HG03280 (cell line): Measurements from ENCODE around the gene SQSTM1.
"Not testable (repeated sequence)": the region's sequence is repeated elsewhere in the genome, so short reads cannot be mapped to it uniquely, and the experiment has no call there.

Experiments used
- ATAC-seq: cut with Tn5 transposase; IDR thresholded peaks from one replicate; pipeline ENCODE4 v1.9.1; 2021; ENCODE audit warnings: mild to moderate bottlenecking, moderate library complexity; ENCODE audit not compliant: unreplicated experiment

Gene SQSTM1

DNA sequence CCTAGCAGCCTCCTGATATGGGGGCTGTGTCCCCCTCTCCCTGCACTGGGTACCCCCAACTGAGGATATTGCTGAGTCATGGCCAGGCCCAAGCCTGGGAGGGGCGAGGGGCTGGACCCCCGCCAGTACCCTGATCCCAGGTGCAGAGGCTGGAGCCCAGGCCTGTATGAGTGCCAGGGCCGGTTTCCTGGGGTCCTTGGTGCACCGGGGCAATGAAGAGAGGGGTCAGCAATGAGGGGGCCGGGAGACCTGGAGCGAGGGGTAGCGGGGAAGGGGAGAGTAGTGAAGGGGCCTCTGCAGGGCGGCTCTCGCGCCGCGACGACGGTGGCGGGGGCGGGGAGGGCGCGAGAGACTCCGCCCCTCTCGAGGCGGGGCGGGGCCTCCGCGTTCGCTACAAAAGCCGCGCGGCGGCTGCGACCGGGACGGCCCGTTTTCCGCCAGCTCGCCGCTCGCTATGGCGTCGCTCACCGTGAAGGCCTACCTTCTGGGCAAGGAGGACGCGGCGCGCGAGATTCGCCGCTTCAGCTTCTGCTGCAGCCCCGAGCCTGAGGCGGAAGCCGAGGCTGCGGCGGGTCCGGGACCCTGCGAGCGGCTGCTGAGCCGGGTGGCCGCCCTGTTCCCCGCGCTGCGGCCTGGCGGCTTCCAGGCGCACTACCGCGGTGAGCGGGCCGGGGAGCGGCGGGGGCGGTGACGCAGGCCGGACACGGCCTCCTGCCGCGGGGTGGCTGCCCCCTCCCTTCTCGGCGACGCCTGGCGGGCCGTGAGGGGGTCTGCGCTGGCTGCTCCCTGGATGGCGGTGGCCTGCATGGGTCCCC, at the start of gene SQSTM1:
Gene SQSTM1 (plus strand): TSS at position 423 of the 815 bp plus-strand sequence. CDS start 32 bp downstream, at position 455.
- ATAC-seq: peak; percentile 42

DNA sequence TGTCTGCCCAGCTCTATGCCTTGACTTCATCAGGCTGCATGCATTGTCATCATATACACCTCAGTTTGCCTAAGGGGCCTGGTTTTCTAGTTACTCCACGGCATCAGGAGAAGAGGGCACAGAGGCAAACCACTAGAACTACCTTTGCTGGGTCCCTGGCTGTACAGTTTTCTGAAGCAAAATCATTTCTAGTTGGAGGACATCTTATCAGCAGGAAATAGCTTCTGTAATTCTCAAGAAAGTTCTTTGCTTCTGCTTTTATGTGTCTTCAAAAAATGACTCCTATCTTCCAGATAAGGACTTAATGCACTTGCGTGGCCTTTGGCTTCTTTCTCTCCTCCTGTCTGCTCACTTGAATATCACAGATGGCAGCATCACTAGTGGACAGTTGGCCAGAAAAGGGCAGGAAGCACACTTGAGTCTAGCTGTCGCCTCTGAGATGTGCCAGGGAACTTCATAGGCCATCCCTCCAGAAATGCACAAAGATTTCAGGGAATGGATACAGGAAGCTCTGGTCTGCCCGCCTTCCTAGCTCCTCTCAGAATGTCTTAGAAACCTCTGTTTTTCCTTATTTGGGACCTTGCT, 49.3 kb upstream of the SQSTM1 start:
- no peak for ATAC-seq

DNA sequence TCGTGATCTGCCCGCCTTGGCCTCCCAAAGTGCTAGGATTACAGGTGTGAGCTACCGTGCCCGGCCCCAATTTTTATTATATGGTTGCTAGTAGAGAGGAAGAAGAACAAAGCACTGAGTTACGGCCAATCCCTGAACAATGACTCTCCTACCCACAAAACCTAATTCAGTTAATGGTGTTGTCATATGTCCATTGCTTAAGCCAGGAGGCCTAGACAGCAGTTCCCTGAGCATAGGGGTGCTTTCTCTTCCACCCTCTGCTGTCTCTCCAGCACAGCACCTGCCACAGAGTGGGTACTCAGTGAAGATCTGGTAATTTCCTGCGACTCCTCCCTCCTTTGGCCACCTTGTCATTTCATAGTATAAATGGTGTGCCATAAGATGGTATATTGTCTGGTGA, 48.4 kb upstream of the SQSTM1 start:
- ATAC-seq: no peak

DNA sequence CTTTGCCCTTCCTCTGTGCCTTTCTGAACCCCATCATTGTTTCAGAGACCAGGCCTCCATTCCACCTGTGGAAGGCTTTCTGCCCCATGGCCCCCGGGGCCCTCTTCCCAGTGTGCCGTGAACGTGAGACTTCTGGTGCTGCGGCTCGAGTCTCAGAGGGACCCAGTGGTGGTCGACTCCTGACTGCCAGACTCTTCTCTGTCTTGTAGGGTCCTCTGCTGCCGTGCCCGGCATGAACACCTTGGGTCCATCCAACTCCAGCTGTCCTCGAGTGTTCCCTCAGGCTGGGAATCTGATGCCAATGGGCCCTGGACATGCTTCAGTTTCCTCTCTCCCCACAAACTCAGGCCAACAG, 47.0 kb upstream of the SQSTM1 start:
- no peak for ATAC-seq

DNA sequence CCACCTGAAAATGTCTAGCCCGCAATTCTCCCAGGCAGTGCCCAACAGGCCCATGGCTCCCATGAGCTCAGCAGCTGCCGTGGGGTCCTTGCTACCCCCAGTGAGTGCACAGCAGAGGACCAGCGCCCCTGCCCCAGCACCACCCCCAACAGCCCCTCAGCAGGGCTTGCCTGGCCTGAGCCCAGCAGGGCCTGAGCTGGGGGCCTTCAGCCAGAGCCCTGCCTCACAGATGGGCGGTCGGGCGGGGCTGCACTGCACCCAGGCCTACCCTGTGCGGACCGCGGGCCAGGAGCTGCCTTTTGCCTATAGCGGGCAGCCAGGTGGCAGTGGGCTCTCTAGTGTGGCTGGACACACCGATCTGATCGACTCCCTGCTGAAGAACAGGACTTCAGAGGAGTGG, 46.3 kb upstream of the SQSTM1 start:
- ATAC-seq: no peak

DNA sequence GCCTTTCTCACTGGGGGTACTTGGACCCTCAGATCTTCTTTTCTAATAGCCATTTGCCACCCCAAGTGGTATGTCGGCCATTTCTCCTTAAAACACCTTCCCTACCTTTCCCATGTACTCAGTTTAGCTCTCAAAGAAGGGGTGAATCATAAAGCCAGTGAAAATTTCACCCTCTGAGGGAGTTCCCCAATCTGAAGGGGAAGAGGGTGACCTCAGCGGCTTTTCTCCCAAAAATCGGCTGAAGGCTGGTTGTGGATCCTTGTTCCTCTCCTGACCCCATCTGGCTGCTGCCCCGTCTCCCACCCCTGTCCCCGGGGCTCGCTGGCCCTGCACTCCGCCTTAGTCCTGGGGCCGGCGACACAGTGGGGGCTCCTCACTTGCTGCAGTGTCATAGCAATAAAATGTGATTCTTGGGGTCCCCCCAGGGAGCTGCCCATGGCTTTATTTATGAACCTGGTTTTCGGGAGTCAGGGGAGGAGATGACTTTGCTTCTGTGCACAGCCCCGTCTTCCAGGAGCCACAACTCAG, 44.2 kb upstream of the SQSTM1 start:
- no peak for ATAC-seq

DNA sequence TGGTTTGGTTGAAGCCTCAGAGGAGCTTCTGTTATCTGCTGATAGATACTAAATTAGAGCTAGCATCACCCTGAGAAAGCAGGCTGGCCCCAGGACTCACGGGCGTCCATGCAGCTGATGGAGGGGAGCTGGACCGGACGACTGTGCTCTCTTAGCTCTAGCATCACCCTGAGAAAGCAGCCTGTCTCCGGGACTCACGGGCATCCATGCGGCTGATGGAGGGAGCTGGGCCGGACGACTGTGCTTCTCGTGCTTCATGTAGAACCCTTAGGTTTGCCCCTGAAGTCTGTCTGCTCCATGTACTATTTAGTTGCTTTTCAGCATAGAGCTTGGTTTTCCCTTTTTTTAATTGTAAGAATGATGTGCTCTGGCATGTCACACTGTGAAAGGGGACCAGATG, 43.2 kb upstream of the SQSTM1 start:
- no peak for ATAC-seq

DNA sequence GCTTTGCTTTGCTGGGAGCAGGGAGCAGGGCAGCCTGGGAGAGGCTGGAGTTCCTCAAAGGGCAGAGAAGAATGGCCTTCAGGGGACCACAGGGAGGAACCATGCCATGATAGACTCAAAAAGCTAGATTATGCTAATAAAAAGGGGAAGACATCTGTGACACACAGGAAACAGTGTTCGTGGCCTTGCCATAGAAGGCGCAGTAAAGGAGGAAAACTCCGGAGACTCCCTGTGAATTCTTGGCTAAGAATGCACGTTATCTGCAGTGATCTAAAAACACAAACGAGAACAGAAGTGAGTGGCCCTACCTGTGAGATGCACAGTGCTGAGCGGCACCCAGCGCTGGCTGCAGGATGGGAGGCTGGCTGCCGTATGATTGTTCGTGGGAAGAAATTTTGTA, 42.8 kb upstream of the SQSTM1 start:
- no peak for ATAC-seq

DNA sequence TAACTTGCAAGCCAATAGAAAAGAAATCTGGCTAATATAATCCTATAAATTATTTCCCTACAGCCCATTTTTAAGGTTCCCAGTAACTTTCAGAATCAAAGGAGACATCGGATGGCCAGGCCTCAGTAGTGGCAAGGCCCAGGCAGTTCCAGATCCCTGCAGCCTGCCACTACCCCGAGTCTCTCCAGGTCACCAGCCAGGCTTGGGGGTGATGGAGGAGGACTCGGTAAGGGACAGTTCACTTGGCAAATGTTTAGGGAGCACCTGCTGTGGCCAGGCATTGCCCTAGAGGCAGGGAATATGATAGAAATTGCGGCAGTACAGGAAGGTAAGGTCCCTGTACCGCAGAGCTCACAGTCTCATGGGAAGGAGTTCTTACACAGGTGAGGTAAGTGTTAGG, 42.1 kb upstream of the SQSTM1 start:
- no peak for ATAC-seq

DNA sequence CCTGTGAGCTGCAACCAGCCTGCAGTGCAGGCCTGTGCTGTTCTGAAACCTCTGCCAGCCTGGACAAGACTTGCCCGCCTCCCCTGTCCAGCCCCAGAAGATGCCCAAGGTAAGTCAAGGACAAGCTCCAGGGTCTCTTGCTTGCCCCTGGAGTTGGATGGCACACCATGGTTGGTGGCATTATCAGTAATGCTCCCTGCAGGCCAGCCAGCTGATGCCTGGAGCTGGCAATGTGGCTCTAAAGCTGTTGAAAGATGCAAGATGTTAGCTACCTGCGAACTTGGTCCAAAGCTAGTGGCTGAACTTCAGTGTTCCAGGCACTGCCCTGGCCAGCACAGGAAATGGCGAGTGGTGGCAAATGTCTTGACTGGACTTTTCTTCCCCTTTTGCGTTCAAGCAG, 40.9 kb upstream of the SQSTM1 start:
- ATAC-seq: no peak

DNA sequence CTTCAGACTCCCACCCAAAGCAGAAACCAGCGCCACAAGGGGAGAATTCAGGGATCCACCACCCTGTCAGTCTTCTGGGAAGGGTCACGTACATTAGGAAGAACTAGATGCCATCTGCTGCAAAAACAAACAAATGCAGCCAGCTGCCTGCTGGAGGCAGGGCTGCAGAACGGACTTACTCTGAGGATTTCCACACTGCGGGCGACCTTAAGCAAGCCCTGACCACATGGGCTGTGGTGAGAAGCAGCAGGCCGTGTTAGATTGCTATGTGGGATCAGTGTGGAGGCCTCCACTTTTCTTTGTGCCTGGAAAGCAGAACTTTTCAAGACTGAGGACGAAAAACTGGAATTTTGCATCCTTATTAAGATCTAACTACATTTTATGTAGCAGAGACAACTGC, 40.3 kb upstream of the SQSTM1 start:
- no peak for ATAC-seq

DNA sequence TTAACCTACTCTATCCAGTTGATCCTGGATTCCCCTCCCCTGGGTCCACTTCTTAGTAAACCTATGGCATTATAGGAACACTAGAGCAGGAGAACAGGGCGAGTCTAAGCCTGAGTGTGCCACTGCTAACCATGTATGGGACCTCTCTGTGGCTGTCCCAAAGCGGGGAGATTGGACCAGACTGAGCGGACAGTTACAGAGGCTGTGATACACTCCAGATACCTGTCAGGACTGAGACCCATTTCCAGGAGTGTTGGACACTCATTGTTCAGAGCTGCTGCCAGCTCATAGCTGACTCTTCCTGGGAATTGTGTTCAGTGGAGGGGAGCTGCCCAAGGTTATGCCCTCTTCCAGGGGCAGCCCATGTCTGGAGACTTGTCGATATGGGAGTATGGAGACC, 38.9 kb upstream of the SQSTM1 start:
- ATAC-seq: no peak

DNA sequence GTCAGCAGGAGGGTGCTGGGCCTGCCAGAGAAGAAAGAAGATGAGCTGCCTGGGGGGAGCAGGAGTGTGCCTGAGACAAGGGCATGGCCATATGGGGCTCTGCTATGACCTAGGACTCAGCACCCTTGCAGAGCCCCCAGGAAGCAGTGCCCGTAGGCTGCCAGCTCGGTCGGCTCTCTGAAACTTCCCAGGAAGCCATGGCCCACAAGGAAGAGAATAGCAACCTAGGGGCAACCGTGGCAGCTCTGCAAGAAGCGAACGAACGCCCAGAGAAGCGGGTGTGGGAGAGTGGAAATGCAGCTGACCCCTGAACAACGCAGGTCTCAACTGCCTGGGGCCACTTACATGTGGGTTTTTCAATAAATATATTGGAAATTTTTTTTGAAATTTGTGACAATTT, 37.6 kb upstream of the SQSTM1 start:
- no peak for ATAC-seq

DNA sequence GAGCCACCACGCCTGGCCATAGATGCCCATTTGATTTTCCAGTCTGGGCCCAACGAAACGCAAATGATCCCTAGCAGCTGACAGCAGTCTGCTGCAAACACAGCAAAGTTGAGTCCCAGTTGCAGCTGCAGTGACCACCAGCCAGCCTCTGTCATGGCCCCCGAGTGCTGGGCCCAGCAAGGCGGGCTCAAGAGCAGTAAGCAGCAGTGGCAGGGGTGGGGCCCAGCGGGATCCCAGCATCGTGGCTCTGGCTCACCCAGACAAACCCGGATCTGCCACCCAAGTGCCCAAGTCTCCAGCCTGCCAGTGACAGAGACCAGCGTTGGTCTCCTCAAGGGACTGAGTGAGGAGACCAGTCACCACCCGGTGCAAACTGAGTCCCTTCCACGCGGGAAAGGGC, 33.8 kb upstream of the SQSTM1 start:
- no peak for ATAC-seq

DNA sequence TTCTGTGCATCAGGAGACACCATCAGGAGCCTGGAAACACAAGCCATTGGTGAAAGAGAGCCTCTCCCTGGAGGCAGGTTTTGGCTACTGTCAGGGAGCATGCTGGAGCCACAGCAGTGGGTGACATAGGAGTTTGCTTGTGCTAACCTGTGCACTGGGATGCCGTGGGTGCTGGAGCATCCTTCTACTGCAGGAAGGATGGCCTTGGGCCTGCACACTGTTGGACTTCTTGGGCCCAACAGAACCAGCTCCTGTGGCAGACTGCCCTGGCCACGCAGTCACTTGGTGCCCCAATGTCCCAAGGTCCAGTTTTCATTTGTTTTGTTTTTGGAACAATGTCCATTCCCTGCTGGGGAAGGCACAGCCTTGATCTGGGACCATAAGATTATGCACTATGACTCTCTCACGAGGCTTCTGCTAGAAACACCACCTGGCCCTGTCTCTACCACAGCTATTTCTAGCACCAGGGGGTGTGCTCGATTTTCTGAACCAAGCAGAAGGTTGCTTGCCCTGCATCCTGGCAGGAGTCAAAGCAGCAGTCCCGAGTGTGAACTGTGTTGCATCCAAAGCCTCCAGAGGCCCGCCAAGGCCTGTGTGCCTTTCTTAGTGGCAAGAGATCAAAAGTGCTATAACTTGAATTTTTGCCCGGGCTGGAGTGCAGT, 32.4 kb upstream of the SQSTM1 start:
- no peak for ATAC-seq

DNA sequence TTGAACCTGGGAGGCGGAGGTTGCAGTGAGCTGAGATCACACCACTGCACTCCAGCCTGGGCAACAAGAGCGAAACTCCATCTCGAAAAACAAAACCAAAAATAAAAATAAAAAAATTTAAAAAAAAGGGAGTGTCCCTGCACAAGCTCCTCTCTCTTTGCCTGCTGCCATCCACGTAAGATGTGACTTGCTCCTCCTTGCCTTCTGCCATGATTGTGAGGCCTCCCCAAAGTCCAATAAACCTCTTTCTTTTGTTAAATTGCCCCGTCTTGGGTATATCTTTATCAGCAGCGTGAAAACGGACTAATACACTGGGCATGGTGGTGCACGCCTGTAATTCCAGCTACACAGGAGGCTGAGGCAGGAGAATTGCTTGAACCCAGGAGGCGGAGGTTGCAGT, 31.4 kb upstream of the SQSTM1 start:
- not testable (repeated sequence) for ATAC-seq

DNA sequence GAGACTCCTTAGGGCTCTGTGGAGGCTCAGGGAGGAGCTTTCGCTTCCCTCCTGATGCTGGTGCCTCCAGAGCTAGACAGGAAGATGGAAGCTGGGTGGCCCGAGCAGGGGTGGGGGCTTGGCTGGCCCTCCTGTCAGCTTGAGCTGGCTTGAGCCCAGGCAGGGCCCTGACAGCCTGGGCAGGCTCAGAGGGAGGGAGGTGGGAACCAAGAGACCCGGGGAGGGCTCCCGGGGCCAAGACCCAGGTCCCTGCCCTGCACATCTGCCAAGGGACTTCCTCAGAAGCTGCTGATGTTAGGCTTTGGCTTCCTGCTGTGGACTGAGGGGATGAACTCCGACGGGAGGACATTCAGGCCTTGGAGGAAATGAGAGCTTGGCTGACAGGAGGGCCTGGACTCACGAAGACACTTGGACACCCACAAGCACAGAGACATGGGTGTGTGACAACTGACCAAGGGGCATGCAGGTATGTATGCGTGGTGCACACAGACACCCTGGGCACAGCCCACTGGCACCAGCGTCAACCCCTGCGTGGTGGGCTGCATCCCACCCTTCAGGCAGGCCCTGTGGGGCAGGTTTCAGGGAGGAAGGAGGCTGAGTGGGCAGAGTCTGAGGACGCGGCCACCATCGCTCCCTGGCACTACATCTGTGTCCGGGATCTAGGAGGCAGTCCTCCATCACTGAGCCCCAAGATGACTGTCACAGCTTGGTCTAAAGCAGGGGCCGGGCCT, 28.7 kb upstream of the SQSTM1 start:
- no peak for ATAC-seq

DNA sequence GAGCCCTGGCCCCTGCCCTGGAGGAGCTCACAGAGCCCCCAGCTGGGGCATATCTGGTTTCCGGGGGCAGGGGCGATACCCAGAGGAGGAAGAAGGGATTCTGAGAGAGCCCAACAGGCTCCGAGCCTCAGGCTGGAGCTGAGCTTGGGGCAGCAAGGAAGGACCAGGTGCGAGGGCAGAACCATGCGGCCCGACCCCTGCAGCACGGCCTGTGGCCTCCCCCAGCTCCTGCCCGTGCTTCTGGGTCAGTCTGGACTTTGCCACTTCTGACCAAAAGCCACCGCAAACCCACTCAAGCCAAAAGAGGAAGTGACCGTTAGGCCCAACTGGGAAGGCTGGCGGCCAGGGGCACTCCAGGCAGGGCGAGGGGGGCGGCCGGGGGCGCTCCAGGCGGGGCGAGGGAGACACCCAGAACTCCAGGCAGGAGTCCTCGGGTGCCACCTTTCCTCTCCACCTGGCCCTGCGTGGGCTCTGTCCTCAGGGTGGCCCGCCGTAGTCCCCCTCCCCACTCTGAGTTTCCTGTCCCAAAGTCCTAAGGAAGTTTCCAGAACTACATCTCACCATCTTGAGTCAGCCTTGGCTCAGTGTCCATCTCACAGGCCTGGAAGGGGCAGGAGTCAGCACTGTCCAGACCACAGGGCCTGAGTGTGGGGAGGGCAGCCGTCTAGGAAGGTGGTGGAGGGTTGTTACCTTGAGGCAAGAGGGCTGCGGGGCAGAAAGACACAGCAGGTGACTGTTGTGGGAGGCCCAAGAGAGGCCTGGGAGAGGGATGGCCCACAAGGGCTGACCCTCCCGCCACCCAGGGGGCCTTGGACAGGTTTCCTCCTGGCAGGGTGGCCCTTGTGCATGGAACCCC, 27.9 kb upstream of the SQSTM1 start:
- ATAC-seq: no peak

DNA sequence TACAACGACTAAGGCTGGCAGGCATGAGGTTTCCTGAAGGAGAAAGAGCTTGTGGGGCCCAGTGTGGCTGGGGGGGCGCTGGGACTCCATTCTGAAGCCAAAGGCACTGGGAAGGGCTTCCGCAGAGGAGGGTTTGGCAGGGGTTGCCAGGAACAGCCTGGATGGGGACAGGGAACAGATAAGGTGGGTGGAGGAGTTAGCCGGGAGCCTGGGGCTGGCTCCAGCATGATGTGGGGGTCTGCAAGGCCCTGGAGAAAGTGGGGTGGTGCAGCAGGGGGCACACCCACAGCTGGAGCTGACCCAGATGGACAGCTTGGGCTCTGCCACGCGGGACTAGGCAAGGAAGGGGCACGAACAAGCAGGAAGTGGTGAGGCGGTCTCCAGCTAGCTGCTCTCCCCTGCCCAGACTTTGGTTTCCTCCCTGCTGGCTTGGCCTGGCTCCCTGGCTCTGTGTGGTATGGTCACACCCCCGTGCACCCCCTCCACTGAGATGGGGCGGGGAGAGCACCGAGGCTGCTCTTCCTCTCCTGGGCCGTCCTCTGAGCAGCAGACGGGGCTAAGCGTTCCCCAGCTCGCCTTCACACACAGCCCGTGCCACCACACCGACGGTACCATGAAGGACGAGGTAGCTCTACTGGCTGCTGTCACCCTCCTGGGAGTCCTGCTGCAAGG, 27.1 kb upstream of the SQSTM1 start, which contains the start of gene LTC4S:
Gene LTC4S (plus strand): TSS at position 519 of the 672 bp plus-strand sequence. CDS start 95 bp downstream, at position 614.
- ATAC-seq: no peak

DNA sequence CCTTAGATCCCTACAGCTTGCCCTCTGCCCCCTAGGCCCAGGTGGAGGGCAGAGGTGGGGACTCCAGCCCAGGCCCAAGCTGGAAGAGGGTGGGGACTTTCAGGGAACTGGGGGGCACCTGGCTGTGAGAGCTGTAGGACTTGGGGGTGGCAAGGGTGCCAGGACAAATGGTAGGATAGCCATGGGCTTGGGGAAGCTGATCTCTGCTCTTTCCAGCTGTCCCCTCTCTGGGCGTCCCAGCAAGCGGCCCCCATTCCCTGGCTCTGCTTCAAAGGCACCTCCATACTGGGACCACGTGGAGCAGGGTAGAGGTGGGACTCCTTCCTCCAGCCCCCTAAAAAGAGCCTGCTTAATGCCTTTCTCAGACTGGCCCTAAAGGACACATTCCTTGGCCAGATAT, 26.5 kb upstream of the SQSTM1 start:
- no peak for ATAC-seq
